ENCODE results near the gene DOCK3. TPM values are rescaled to one million over a fixed set of nuclear protein-coding genes. Genes with fewer than 3 reads are reported as not detected.

The DOCK3 gene
- total RNA-seq, 1 donor from 2014 or later = 2.7 TPM

DNA sequence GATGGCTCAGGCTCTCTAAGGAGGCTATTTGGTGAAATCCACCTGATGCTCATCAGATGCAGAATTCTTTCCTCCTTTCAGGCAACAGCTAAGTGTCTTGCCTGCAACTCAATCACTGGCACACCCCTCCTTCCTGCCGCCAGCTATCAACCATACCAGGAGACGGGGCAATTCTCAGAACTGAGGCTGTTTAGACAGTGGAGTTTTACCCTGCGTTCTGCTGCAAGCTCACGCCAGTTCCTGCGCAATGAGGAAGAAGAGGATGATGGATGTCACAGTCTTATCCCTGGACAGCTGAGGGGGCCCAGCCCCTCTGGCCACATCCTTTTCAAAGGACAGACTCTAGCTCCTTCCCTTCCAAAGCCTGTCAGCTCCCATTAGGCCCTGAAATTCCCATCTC is 703.3 kb downstream of the DOCK3 start:
- no peak for ATAC-seq

DNA sequence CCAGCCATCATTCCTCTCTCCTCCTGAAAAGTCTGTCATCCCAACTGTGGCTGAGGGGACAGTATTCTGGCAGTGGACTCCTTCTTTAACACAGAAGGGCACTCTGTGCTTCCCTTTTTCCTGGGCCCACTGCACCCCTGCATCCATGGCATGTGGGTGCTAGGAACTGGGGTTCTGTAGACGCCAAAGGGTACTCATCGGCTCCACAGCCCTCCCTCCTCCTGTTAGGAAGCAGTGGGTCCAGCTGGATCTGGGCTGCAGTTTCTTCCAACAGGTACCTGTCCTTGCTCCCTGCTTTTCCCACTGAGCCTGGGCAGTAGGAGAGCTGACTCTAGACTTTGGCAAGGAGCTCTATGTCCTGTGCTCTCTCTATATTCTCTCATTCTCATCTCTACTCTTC is 704.0 kb downstream of the DOCK3 start:
- no peak for DNase-seq
- no peak for ATAC-seq
- intact Hi-C loops (cut with DNase I) = no loop called here
- no peak overlapping the region for H3K27ac ChIP-seq
- no peaks in the 10 kb centered on the region for H3K36me3 ChIP-seq
- H3K9me3 ChIP-seq = no peaks in the 10 kb centered on the region
- TF ChIP-seq CTCF (IDR thresholded peaks at IDR 0.05) = no peak
- H3K4me3 ChIP-seq = no peak overlapping the region
- peaks cover 4% of the 10 kb centered on the region for H3K4me1 ChIP-seq
- no peaks in the 10 kb centered on the region for H3K27me3 ChIP-seq

More for the DNA sequence above, 703.3 kb downstream of the DOCK3 start:
- H3K36me3 ChIP-seq = no peaks in the 10 kb centered on the region
- H3K27me3 ChIP-seq = no peaks in the 10 kb centered on the region
- H3K9me3 ChIP-seq = no peaks in the 10 kb centered on the region
- no peak for DNase-seq
- H3K27ac ChIP-seq = no peak overlapping the region
- H3K4me3 ChIP-seq = no peak overlapping the region
- no peak for TF ChIP-seq CTCF (IDR thresholded peaks at IDR 0.05)
- intact Hi-C loops (cut with DNase I) = no loop called here
- no peaks in the 10 kb centered on the region for H3K4me1 ChIP-seq

DNA sequence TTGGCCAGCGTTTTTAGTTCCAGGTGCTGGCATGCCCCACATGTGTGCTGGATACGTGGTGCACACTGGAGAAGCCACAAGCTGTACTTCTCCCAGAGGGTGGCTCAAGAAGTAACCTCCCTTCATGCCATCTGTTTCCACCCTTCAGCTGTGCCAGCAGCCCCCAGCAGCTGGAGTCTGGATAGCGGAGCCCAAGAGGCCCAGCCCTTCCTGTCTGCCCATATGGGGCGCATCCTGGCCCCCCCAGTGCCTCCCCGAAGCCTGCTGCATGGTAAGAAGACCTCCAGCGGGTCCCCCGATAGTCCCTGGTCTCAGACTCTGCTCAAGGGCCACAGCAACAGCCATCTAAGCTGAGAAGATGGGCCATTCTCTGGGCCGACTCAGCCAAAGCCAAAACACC is 704.6 kb downstream of the DOCK3 start:
- DNase-seq = no peak
- intact Hi-C loops (cut with DNase I) = no loop called here

GRCh38 chr3:51379746-51380455 is 705.2 kb downstream of the DOCK3 start:
- no peak for TF ChIP-seq CTCF (IDR thresholded peaks at IDR 0.05)
- H3K27me3 ChIP-seq = no peaks in the 10 kb centered on the region
- H3K27ac ChIP-seq = no peak overlapping the region
- H3K4me1 ChIP-seq = peaks cover 7% of the 10 kb centered on the region
- no peak for ATAC-seq
- no peak for DNase-seq
- H3K9me3 ChIP-seq = no peaks in the 10 kb centered on the region
- intact Hi-C loops (cut with DNase I) = no loop called here
- no peaks in the 10 kb centered on the region for H3K36me3 ChIP-seq
- H3K4me3 ChIP-seq = no peak overlapping the region

More for the DNA sequence above, 704.6 kb downstream of the DOCK3 start:
- peaks cover 7% of the 10 kb centered on the region for H3K4me1 ChIP-seq
- H3K9me3 ChIP-seq = no peaks in the 10 kb centered on the region
- no peak overlapping the region for H3K27ac ChIP-seq
- no peak overlapping the region for H3K4me3 ChIP-seq
- H3K27me3 ChIP-seq = no peaks in the 10 kb centered on the region
- H3K36me3 ChIP-seq = no peaks in the 10 kb centered on the region
- ATAC-seq = no peak
- no peak for TF ChIP-seq CTCF (IDR thresholded peaks at IDR 0.05)

DNA sequence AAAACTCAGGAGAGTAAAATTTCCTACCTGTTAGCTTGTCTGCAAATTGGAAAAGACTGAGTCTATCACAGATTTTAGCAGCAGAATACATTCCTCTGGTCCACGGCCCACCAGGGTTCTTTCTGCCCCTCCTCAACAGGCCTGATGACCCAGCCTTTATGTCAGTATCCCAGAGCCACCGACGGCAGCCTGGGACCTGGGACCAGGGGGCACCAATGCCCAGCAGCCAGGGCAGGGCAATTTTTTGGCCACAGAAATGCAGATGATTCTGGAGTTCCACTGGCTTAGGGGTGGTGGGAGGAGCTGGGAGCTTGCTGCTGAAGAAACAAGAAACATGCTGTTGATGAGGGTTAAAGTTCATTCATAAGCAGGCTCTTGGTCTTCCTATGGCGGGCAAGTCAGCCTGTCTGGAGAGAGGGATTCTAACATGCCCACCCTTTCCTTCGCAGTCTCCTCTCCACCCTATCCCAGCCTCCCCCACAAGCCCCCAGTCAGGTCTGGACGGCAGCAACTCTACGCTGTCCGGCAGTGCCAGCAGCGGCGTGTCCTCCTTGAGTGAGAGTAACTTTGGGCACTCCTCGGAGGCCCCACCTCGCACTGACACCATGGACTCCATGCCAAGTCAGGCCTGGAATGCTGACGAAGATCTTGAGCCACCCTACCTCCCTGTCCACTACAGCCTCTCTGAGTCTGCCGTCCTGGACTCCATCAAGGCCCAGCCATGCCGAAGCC is 706.0 kb downstream of the DOCK3 start:
- H3K9me3 ChIP-seq = no peaks in the 10 kb centered on the region
- peaks cover 8% of the 10 kb centered on the region for H3K4me1 ChIP-seq
- intact Hi-C loops (cut with DNase I) = no loop called here
- H3K36me3 ChIP-seq = no peaks in the 10 kb centered on the region
- H3K4me3 ChIP-seq = no peak overlapping the region
- TF ChIP-seq CTCF (IDR thresholded peaks at IDR 0.05) = no peak
- H3K27ac ChIP-seq = no peak overlapping the region
- no peaks in the 10 kb centered on the region for H3K27me3 ChIP-seq
- ATAC-seq (no peak), DNase-seq (no peak)
